HG03439 (cell line): ENCODE measurements around the gene CPLX3.

ENCODE experiments used
- ATAC-seq: cut with Tn5 transposase; IDR thresholded peaks from one replicate; pipeline ENCODE4 v1.9.1; 2021; ENCODE audit warnings: mild to moderate bottlenecking, moderate library complexity; ENCODE audit not compliant: unreplicated experiment

The CPLX3 gene

DNA sequence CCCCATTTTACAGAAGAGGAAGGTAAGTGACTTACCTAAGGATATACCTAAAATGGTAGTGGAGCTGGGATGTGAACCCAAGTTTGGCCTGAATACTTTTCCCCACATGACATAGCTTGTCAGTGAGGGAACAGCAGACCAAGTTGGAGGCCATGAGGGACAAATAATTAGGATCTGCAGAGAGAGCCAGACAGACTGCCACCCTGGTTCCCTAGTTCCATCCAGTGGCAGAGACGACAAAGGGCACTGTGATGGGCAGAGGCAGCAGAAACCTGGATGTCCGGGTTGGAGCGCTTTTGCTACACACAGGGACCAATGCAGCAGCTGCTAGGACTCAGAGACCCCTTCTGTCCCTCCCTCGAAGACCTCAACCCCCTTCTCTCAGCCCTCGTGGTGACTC is 1.2 kb downstream of the CPLX3 start:
- no peak for ATAC-seq

DNA sequence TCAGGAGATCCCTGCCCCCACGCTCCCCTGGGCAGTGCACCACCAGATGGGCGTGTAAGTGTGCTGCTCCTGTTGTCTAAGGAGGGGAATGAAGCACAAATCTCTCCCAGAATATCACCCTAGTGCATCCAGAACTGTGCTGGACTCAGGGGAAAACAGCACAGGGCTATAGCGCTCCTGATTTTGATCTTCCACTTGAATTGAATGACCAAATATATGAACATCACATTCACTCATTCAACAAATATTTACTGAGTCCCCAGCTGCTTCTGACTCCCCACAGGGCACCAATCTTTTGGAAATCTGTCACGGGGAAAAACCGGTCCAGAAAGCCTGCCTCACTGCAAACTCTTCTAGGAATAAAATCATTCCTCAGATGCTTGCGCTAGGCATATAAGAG is 2.4 kb downstream of the CPLX3 start:
- ATAC-seq: no peak

DNA sequence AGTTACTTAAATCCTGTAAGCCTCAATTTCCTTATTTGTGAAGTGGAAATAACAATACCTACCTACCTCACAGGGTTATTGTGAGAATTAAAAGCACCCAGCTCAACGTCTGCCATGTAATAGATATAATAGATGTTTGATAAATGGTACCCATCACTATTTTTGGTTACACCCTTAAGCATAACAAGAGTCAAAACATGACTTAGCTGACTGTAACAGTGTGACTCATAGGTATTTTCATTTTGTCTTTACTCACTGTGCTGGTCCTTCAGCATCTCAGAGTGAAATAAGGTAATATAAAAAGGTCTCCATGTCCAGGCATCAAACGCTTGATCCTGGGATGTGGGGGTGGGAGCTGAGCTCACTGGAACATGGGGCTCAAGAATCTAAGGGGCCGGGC is 3.1 kb downstream of the CPLX3 start:
- ATAC-seq: no peak

DNA sequence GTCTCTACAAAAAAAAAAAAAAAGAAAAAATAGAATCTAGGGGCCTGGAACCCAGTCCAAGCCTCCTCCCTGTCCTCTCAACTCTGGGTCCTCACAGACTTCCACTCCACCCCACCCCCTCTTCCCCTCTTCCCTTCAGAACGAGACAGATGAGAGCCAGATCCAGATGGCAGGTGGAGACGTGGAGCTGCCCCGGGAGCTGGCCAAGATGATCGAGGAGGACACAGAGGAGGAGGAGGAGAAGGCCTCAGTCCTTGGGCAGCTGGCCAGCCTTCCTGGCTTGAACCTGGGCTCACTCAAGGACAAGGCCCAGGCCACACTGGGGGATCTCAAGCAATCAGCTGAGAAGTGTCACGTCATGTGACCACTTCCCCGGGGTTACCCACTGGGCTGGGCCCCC is 3.6 kb downstream of the CPLX3 start:
- ATAC-seq: no peak

- ATAC-seq: no peak
Measured at GRCh38 chr15:74830868-74831267, 4.4 kb downstream of the CPLX3 start.

- ATAC-seq: no peak
Measured at GRCh38 chr15:74831813-74832495, 5.5 kb downstream of the CPLX3 start.

- no peak for ATAC-seq
Measured at GRCh38 chr15:74832826-74833225, 6.4 kb downstream of the CPLX3 start.

- no peak for ATAC-seq
Measured at GRCh38 chr15:74833376-74834107, 7.1 kb downstream of the CPLX3 start.

- no peak for ATAC-seq
Measured at GRCh38 chr15:74835312-74835823, 8.9 kb downstream of the CPLX3 start.

DNA sequence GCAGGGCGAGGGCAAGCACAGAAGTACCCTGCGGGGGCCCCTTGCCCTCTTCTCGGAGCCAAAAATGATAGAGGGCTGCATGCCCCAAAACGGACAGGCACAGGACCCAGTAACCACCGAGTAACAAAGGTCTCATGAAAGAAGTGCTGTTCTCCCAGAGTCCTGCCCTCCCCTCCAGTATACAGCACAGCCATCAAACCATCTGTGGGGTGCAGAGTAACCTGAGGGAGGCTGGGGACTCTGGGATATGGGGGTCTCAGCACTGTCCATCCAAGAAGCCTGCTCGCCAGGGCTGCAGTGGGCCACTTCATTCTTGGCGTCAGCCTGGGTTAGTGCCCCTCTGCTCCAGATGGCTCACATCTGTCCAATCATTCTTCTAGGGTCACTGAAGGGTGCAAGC is 10.4 kb downstream of the CPLX3 start:
- no peak for ATAC-seq

DNA sequence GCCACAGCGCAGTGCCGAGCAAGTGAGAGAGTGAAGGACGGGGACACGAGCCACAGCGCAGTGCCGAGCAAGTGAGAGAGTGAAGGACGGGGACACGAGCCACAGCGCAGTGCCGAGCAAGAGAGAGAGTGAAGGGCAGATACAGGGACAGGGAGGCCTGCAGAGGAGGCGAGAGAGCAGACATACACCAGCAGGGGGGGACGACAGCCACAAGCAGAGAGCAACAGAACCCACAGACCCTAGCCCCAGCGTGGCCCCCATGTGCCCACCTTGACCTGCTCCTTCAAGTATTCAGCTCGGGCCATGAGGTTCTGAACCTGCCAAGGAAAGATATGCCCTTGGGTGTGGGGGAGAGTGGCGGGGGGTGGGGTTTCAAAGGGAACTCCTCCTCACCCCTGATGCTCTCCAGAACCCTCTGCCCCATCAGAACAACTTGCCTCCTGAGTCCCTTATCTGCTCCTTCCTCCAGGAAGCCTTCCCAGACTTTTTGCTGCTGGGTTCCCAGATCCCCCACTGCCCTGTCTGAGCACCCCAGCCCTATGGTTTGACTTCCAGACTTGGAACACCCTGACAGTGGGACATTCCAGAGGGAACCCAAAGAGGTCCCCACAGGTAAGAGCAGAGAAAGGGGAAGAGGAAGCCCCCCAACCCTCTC is 11.2 kb downstream of the CPLX3 start:
- ATAC-seq: no peak

DNA sequence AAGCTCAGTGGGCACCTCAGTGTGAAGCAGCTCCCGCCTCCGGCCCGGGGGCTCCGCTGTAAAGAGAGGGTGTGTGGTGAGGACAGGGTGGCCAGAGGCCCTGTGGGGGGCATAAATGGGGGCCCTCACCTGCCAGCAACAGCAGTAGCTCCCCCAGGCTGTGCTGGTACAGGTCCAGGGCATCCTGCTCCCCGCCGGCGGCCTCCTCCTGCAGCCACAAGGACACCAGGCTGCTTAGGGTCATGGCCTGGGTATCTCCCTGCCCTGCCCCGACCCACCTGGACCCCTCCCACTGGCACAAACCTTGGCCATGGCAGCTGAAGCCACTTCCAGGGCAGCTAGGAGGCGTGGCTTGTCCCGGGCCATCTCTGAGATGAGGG is 11.7 kb downstream of the CPLX3 start:
- no peak for ATAC-seq

- no peak for ATAC-seq
Measured at GRCh38 chr15:74838746-74839525, 12.5 kb downstream of the CPLX3 start.

- no peak for ATAC-seq
Measured at GRCh38 chr15:74839526-74840395, 13.3 kb downstream of the CPLX3 start.

- no peak for ATAC-seq
Measured at GRCh38 chr15:74840851-74841775, 14.7 kb downstream of the CPLX3 start.

DNA sequence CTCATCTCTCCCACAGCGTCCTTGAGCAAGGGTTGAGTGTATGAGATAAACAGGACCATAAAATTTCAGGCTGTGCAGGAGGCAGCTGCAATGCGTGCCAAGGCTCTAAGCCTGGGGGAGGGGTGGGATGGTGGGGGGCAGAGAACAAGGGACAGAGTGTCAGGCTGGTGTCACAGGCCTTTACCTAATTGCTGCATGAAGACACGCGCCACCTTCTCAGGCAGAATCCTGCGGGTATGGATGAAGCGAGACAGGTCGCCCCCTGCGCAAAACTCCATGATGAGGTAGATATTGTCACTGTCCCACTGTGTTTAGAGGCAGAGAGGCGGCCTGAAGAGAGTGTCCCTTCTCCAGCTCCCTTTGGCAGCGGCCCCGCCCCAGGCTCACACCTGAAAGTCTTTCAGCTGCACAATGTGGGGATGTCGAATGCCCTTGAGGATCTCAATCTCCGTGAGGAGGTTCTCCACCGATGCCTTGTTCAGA is 15.5 kb downstream of the CPLX3 start:
- ATAC-seq: no peak

DNA sequence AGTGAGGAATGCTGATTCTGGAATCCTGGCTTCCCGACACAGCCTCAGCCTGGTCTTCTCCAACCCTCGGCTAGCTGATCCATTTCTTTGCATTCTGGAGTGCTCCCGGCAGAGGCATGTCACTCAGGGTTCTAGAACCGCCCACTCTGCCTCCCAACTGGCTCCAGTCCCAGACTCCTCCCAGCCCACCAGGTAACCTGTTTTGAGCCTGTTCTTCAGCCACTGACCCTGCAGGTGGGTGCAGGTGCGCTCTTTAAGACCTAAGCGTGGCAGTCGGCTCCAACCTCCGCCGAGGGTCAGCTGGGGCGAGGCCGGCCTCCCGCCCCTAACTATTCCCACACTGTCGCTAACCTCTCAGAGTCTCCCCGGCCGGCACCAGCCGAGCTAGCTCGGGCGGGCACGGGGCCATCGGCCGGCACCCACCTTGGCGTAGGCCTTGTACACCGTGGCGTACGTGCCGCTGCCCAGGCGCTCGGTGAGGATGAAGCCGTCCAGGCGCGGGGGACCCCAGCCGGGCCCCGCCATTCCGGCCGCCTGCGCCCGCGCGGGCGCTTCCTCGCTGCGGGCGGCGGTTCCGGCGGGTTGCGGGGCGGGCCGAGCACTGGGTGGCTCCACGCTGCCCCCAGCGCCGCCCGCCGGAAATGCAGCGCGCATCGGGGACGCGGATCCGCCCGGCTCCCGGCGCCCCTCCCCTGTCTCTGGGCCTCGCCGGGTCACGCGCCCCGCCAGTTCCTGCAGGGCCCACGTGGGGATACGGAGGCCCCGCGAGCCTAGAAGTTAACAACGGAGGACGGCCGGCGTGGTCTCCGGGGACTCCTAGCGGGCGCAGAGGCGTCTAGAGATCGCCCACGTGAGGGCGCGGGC is 16.4 kb downstream of the CPLX3 start, which contains the start of gene ULK3:
TSS of gene ULK3 (minus strand) at position 576 of the 864 bp plus-strand sequence. CDS start at position 525, 51 bp downstream.
- ATAC-seq: peak; percentile 81

GRCh38 chr15:74843445-74843828 is 17.0 kb downstream of the CPLX3 start:
- ATAC-seq: no peak
